Common myeloid progenitor, CD34-positive (primary cell): Measurements from ENCODE around the gene UBE3D.
"Not testable (repeated sequence)": the region's sequence is repeated elsewhere in the genome, so short reads cannot be mapped to it uniquely, and the experiment has no call there.

Experiments used
- CTCF ChIA-PET: fragments of 350-600 bp; sonication (Branson Sonifier 250); formaldehyde crosslinking; loops from one replicate; lab custom pipeline; 2021; ENCODE audit warnings: antibody characterized with exemption; lab: Charles Lee
- POLR2A ChIA-PET: fragments of 350-600 bp; sonication (Branson Sonifier 250); formaldehyde crosslinking; loops from one replicate; lab custom pipeline; 2021; ENCODE audit warnings: antibody characterized with exemption; lab: Charles Lee
- DNase-seq, 3 donors: peaks; one replicate each; pipeline versions ENCODE4 v3.0.0 to v3.0.0-alpha.2; 2013
- H3K27ac ChIP-seq, 2 experiments: 1 replicate in 1 of 2; 2 replicates in 1 of 2; pipeline ENCODE4 v1.7.0; 2013; ENCODE audit warnings: inconsistent platforms in 2 of 2, low read length in 2 of 2, mild to moderate bottlenecking in 2 of 2, low read depth in 1 of 2, moderate library complexity in 1 of 2; ENCODE audit not compliant: severe bottlenecking in 2 of 2, insufficient read depth in 1 of 2, poor library complexity in 1 of 2
- H3K27me3 ChIP-seq, 5 experiments: replicated peaks in 2 of 5; 1 replicate in 3 of 5; 2 replicates in 2 of 5; pipeline versions ENCODE4 v1.6.1 to v1.7.0; 2013; ENCODE audit warnings: low read length in 4 of 5, mild to moderate bottlenecking in 2 of 5, moderate library complexity in 2 of 5, inconsistent platforms in 1 of 5; ENCODE audit not compliant: insufficient read depth in 5 of 5, control insufficient read depth in 4 of 5
- H3K36me3 ChIP-seq, 4 experiments: 1 replicate in 2 of 4; 2 replicates in 2 of 4; pipeline versions ENCODE4 v1.6.1 to v1.7.0; 2013; ENCODE audit warnings: low read length in 3 of 4, control low read depth in 1 of 4, mild to moderate bottlenecking in 1 of 4; ENCODE audit not compliant: control insufficient read depth in 4 of 4, insufficient read depth in 4 of 4
- H3K4me1 ChIP-seq, 4 experiments: 1 replicate in 3 of 4; 2 replicates in 1 of 4; pipeline versions ENCODE4 v1.6.1 to v1.7.1; 2013; ENCODE audit warnings: low read length in 3 of 4, mild to moderate bottlenecking in 3 of 4, control low read depth in 1 of 4, inconsistent platforms in 1 of 4, moderate library complexity in 1 of 4; ENCODE audit not compliant: control insufficient read depth in 4 of 4, insufficient read depth in 4 of 4; ENCODE audit errors: control extremely low read depth in 1 of 4
- H3K4me3 ChIP-seq, 7 experiments: 1 replicate in 4 of 7; 2 replicates in 3 of 7; pipeline versions ENCODE4 v1.5.1 to v1.7.0; 2013; ENCODE audit warnings: mild to moderate bottlenecking in 7 of 7, low read length in 6 of 7, moderate library complexity in 6 of 7, inconsistent platforms in 2 of 7, low read depth in 2 of 7, control low read depth in 1 of 7; ENCODE audit not compliant: insufficient read depth in 4 of 7, control insufficient read depth in 1 of 7; ENCODE audit errors: extremely low read depth in 1 of 7
- H3K9me3 ChIP-seq, 5 experiments: 1 replicate in 4 of 5; 2 replicates in 1 of 5; pipeline versions ENCODE4 v1.6.1 to v1.7.1; 2013; ENCODE audit warnings: low read length in 4 of 5, mild to moderate bottlenecking in 2 of 5, inconsistent platforms in 1 of 5, low read depth in 1 of 5, moderate library complexity in 1 of 5; ENCODE audit not compliant: control insufficient read depth in 4 of 5, insufficient read depth in 2 of 5; ENCODE audit errors: control extremely low read depth in 1 of 5
- WGBS: methylation state at CpG from one replicate; pipeline ENCODE4 v1.1.5; 2013; ENCODE audit not compliant: insufficient coverage; 5-methylcytosine and 5-hydroxymethylcytosine counted together

Gene UBE3D

DNA sequence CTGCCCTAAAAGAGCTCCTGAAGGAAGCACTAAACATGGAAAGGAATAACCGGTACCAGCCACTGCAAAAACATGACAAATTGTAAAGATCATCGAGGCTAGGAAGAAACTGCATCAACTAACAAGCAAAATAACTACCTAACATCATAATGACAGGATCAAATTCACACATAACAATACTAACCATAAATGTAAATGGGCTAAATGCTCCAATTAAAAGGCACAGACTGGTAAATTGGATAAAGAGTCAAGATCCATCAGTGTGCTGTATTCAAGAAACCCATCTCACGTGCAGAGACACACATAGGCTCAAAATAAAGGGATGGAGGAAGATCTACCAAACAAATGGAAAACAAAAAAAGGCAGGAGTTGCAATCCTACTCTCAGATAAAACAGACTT is 212.7 kb downstream of the UBE3D start:
- H3K4me1 ChIP-seq, H3K36me3 ChIP-seq, H3K9me3 ChIP-seq, H3K27ac ChIP-seq, H3K27me3 ChIP-seq, POLR2A ChIA-PET, DNase-seq, H3K4me3 ChIP-seq, CTCF ChIA-PET: not testable (repeated sequence)
- 100% methylated on average over 1 of the region's 3 CpGs for WGBS

DNA sequence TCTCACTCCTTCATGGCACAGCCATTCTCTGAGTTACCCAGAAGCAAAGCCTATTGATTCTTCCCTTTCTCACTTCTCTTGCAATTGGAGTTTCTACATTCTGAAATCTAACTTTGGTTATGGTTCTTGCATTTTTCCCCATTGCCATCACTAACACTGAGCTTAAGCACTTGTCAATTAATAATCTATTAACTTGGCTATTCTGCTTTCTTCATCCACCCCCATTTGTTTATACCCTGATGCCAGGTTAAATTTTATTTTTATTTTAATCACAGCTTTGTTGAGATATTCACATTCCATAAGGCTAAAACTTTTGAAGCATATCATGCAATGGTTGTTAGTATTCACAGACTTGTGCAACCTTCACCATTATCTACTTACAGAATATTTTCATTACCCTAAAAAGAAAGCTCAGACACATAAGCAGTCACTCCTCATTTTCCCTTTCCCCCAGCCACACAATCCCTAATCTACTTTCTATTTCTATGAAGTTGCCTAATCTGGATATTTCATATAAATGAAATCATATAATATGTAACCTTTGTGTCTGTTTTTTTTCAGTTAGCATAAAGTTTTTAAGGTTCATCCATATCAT is 222.3 kb downstream of the UBE3D start:
- H3K27ac ChIP-seq: no peak overlapping the region

GRCh38 chr6:82842721-82843120 is 222.9 kb downstream of the UBE3D start:
- no peak overlapping the region for H3K27ac ChIP-seq
- peaks cover 0 to 1% (median 0%) of the 10 kb centered on the region in 5 experiments for H3K9me3 ChIP-seq
- ChIA-PET POLR2A (no interaction called here), CTCF (no interaction called here)
- DNase-seq: no peak
- no peaks in the 10 kb centered on the region for H3K27me3 ChIP-seq
- WGBS: 96% methylated on average over 6 of the region's 6 CpGs
- no peaks in the 10 kb centered on the region for H3K4me1 ChIP-seq
- H3K36me3 ChIP-seq: no peaks in the 10 kb centered on the region
- H3K4me3 ChIP-seq: no peak overlapping the region

More for the DNA sequence above, 222.3 kb downstream of the UBE3D start:
- Histone ChIP-seq H3K9me3 (peaks cover 0 to 1% (median 0%) of the 10 kb centered on the region in 5 experiments), H3K4me1 (no peaks in the 10 kb centered on the region), H3K36me3 (no peaks in the 10 kb centered on the region), H3K27me3 (no peaks in the 10 kb centered on the region), H3K4me3 (no peak overlapping the region)
- ChIA-PET CTCF (no interaction called here), POLR2A (interaction anchor here (0.7 kb wide), 1 partner anchor 531 kb away, joined by 4 read pairs; no protein-coding TSS in a partner anchor)
- no peak for DNase-seq
